CD14-positive monocyte (primary cell): ENCODE results near the gene ZNF710. TPM values are rescaled to one million over a fixed set of nuclear protein-coding genes. Genes with fewer than 3 reads are reported as not detected.
A peak's percentile ranks its signal among the peaks of the same experiment; 100 is the strongest.
"Not testable (repeated sequence)": the region's sequence is repeated elsewhere in the genome, so short reads cannot be mapped to it uniquely, and the experiment has no call there.

Experiments
- DNase-seq, 3 donors: peaks; one replicate each; pipeline ENCODE4 v3.0.0-alpha.2; 2011 to 2022
- H2AFZ ChIP-seq: 2 replicates; pipeline ENCODE4 v1.6.0; 2012; ENCODE audit warnings: mild to moderate bottlenecking, low read depth, low read length, inconsistent platforms; ENCODE audit not compliant: insufficient read depth, poor library complexity, severe bottlenecking
- H3K27ac ChIP-seq, 2 donors: 1 replicate in 1 of 2; 2 replicates in 1 of 2; pipeline ENCODE4 v1.5.1; 2012 to 2013; ENCODE audit warnings: low read length in 2 of 2, control low read depth in 1 of 2, inconsistent platforms in 1 of 2, low read depth in 1 of 2, mild to moderate bottlenecking in 1 of 2
- H3K27me3 ChIP-seq, 2 donors: one replicate each; pipeline versions ENCODE4 v1.6.0 to v1.6.1; 2011 to 2013; ENCODE audit warnings: low read length in 2 of 2; ENCODE audit not compliant: control insufficient read depth in 2 of 2, insufficient read depth in 2 of 2
- H3K36me3 ChIP-seq, 2 donors: replicated peaks in 1 of 2; 1 replicate in 1 of 2; 2 replicates in 1 of 2; pipeline versions ENCODE4 v1.5.1 to v1.6.1; 2012 to 2013; ENCODE audit warnings: low read length in 2 of 2, control low read depth in 1 of 2, inconsistent platforms in 1 of 2, mild to moderate bottlenecking in 1 of 2; ENCODE audit not compliant: insufficient read depth in 2 of 2, control insufficient read depth in 1 of 2
- H3K4me1 ChIP-seq, 2 donors: 1 replicate in 1 of 2; 2 replicates in 1 of 2; pipeline versions ENCODE4 v1.5.1 to v1.6.1; 2012 to 2013; ENCODE audit warnings: low read length in 2 of 2, control low read depth in 1 of 2, inconsistent platforms in 1 of 2, mild to moderate bottlenecking in 1 of 2, moderate library complexity in 1 of 2; ENCODE audit not compliant: insufficient read depth in 2 of 2, control insufficient read depth in 1 of 2
- H3K4me2 ChIP-seq: replicated peaks from 2 replicates; pipeline ENCODE3; 2012; ENCODE audit warnings: low read length, moderate library complexity, mild to moderate bottlenecking; ENCODE audit not compliant: poor library complexity, severe bottlenecking; ENCODE audit errors: extremely low read depth
- H3K4me3 ChIP-seq, 3 experiments: fragments of 200-600 bp in 1 of 3; sonication (generic) in 1 of 3; replicated peaks in 1 of 3; 1 replicate in 2 of 3; 2 replicates in 1 of 3; pipeline ENCODE4 v1.5.1; 2011 to 2013; ENCODE audit warnings: low read length in 3 of 3, mild to moderate bottlenecking in 3 of 3, control low read depth in 2 of 3, low read depth in 2 of 3, inconsistent platforms in 1 of 3, moderate library complexity in 1 of 3
- H3K79me2 ChIP-seq: 2 replicates; pipeline ENCODE4 v1.6.0; 2012; ENCODE audit warnings: mild to moderate bottlenecking, control low read depth, inconsistent platforms, low read length, moderate library complexity; ENCODE audit not compliant: insufficient read depth
- H3K9ac ChIP-seq: 2 replicates; pipeline ENCODE4 v1.6.0; 2017; ENCODE audit warnings: low read length, mild to moderate bottlenecking; ENCODE audit not compliant: insufficient read depth, poor library complexity, severe bottlenecking
- H3K9me3 ChIP-seq, 2 donors: replicated peaks in 1 of 2; 1 replicate in 1 of 2; 2 replicates in 1 of 2; pipeline versions ENCODE4 v1.5.1 to v1.6.1; 2012 to 2013; ENCODE audit warnings: low read length in 2 of 2, control low read depth in 1 of 2; ENCODE audit not compliant: control insufficient read depth in 1 of 2, insufficient read depth in 1 of 2
- H4K20me1 ChIP-seq: 2 replicates; pipeline ENCODE4 v1.6.0; 2012; ENCODE audit warnings: mild to moderate bottlenecking, low read length, control low read depth, moderate library complexity; ENCODE audit not compliant: insufficient read depth
- H3K27ac Mint-ChIP-seq, 7 donors: one replicate each; pipeline ENCODE4 v1.8.0; 2020; ENCODE audit warnings: mild to moderate bottlenecking in 7 of 7, mixed read lengths in 7 of 7, moderate library complexity in 6 of 7, inconsistent platforms in 2 of 7
- H3K27me3 Mint-ChIP-seq, 3 donors: one replicate each; pipeline ENCODE4 v1.8.0; 2021 to 2022; ENCODE audit warnings: low read depth in 3 of 3, mild to moderate bottlenecking in 3 of 3, mixed read lengths in 3 of 3, moderate library complexity in 3 of 3, inconsistent platforms in 1 of 3
- H3K36me3 Mint-ChIP-seq, 2 donors: one replicate each; pipeline ENCODE4 v1.8.0; 2020; ENCODE audit warnings: mixed read lengths in 2 of 2, inconsistent platforms in 1 of 2, mild to moderate bottlenecking in 1 of 2
- H3K4me1 Mint-ChIP-seq: one replicate; pipeline ENCODE4 v1.8.0; 2020; ENCODE audit warnings: mild to moderate bottlenecking, mixed read lengths
- H3K4me3 Mint-ChIP-seq, 2 donors: one replicate each; pipeline ENCODE4 v1.8.0; 2020; ENCODE audit warnings: mild to moderate bottlenecking in 2 of 2, mixed read lengths in 2 of 2, moderate library complexity in 1 of 2
- H3K9me3 Mint-ChIP-seq, 7 donors: one replicate each; pipeline ENCODE4 v1.8.0; 2020 to 2022; ENCODE audit warnings: mixed read lengths in 7 of 7, mild to moderate bottlenecking in 6 of 7, moderate library complexity in 6 of 7, inconsistent platforms in 2 of 7
- WGBS: methylation state at CpG from one replicate; pipeline ENCODE4 v1.1.5; 2013; ENCODE audit warnings: missing lambda C conversion rate; ENCODE audit not compliant: insufficient coverage; 5-methylcytosine and 5-hydroxymethylcytosine counted together
- intact Hi-C, 2 donors: fragments of 100-400 bp; cut with micrococcal nuclease; formaldehyde crosslinking; loops; one replicate each; pipeline versions ENCODE4 v1.15.0 to v1.15.1; 2023
- polyA plus RNA-seq, 3 donors: library from polyadenylated mRNA; depleted of rRNA in 1 of 3; unstranded in 2 of 3; stranded (reverse) in 1 of 3; fragments of 300-500 nt in 2 of 3; fragments of >200 nt in 1 of 3; fragmentation: Illumina TruSeq in 2 of 3; gene quantifications; 1 replicate in 2 of 3; 2 replicates in 1 of 3; pipeline ENCODE4 v1.2.3, GENCODE V29; 2012 to 2021
- TF ChIP-seq, protein P1 (sequence below): fragments of 200-600 bp; IDR thresholded peaks from one replicate; pipeline ENCODE4 v1.8.0; 2022; ENCODE audit warnings: antibody characterized with exemption, mild to moderate bottlenecking

ZNF710 gene
- polyA plus RNA-seq, 3 donors: 3.4 to 45.6 (median 4.8) TPM

- Mint-ChIP-seq H3K27ac (peak overlapping the region in 3 of 7 donors; percentile 30 to 63 (median 42)), H3K4me1 (peaks cover 59% of the 10 kb centered on the region), H3K4me3 (no peak overlapping the region), H3K36me3 (peaks cover 38 to 51% of the 10 kb centered on the region in 2 donors), H3K9me3 (no peaks in the 10 kb centered on the region), H3K27me3 (no peaks in the 10 kb centered on the region)
- Histone ChIP-seq H3K27me3 (no peaks in the 10 kb centered on the region), H3K4me3 (no peak overlapping the region), H3K9me3 (no peaks in the 10 kb centered on the region), H4K20me1 (peaks cover 3% of the 10 kb centered on the region), H3K4me2 (no peak overlapping the region), H3K79me2 (peaks cover 83% of the 10 kb centered on the region), H3K9ac (no peak overlapping the region), H3K27ac (peak overlapping the region in 1 of 2 donors; percentile 45), H2AFZ (no peak overlapping the region), H3K4me1 (peaks cover 61 to 76% of the 10 kb centered on the region in 2 donors), H3K36me3 (peaks cover 30 to 48% of the 10 kb centered on the region in 2 donors)
- WGBS: 96% methylated on average over 37 of the region's 37 CpGs
- TF ChIP-seq, protein P1, sequence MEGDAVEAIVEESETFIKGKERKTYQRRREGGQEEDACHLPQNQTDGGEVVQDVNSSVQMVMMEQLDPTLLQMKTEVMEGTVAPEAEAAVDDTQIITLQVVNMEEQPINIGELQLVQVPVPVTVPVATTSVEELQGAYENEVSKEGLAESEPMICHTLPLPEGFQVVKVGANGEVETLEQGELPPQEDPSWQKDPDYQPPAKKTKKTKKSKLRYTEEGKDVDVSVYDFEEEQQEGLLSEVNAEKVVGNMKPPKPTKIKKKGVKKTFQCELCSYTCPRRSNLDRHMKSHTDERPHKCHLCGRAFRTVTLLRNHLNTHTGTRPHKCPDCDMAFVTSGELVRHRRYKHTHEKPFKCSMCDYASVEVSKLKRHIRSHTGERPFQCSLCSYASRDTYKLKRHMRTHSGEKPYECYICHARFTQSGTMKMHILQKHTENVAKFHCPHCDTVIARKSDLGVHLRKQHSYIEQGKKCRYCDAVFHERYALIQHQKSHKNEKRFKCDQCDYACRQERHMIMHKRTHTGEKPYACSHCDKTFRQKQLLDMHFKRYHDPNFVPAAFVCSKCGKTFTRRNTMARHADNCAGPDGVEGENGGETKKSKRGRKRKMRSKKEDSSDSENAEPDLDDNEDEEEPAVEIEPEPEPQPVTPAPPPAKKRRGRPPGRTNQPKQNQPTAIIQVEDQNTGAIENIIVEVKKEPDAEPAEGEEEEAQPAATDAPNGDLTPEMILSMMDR: no peak
- intact Hi-C loops: loop anchor here in 1 of 2 donors (5.0 kb wide), 1 partner anchor 61 kb away; no protein-coding TSS in a partner anchor
- no peak for DNase-seq
These were observed 67.0 kb downstream of the ZNF710 start for GRCh38 chr15:90067953-90068606.

- not testable (repeated sequence) for H3K27me3 Mint-ChIP-seq
- H3K4me1 ChIP-seq: peaks cover 36 to 51% of the 10 kb centered on the region in 2 donors
- peak overlapping the region; percentile 60 to 88 (median 81) for H3K27ac Mint-ChIP-seq
These were observed 69.5 kb downstream of the ZNF710 start for GRCh38 chr15:90070623-90071022.

More at GRCh38 chr15:90070623-90071022, 69.5 kb downstream of the ZNF710 start:
- peaks cover 63 to 74% of the 10 kb centered on the region in 2 donors for H3K36me3 Mint-ChIP-seq
- not testable (repeated sequence) for H2AFZ ChIP-seq, H3K27me3 ChIP-seq, H3K9me3 ChIP-seq, H3K4me2 ChIP-seq, H3K4me3 ChIP-seq, H3K9ac ChIP-seq, H3K9me3 Mint-ChIP-seq, DNase-seq, H4K20me1 ChIP-seq
- peaks cover 33% of the 10 kb centered on the region for H3K4me1 Mint-ChIP-seq
- H3K4me3 Mint-ChIP-seq: peak overlapping the region in 1 of 2 donors; percentile 16
- peak overlapping the region; percentile 33 to 71 for H3K27ac ChIP-seq
- WGBS: 71% methylated on average over 1 of the region's 2 CpGs
- H3K36me3 ChIP-seq: peaks cover 55 to 74% of the 10 kb centered on the region in 2 donors
- intact Hi-C loops: loop anchor here (5.0 kb wide), 5 partner anchors 33 to 318 kb away; partner anchors contain the start of genes ANPEP (in 1 of the 2) and MESP1 (in 1 of the 2)
- H3K79me2 ChIP-seq: peaks cover 73% of the 10 kb centered on the region
